ENCODE results near the gene DDX42. TPM values are rescaled to one million over a fixed set of nuclear protein-coding genes. Genes with fewer than 3 reads are reported as not detected.

Gene DDX42
- total RNA-seq, 2 experiments from 2014 or later = 112 to 117 TPM

DNA sequence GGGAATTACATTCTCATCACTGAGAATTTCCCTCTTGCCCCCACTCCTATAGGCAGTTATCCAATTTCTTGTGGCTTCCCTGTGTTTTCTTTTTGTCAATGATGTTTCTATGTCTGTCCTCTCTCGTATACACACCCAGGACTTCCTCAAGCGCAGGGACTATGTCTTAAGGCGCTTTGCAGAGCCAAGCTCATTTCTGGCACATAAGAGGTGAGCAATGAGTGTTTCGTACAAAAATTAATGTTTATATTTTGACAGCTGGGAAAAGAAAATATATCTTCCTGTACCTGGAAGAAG is 947 bp downstream of the DDX42 start:
- Histone ChIP-seq H3K27me3 (ENCODE audit: control insufficient read depth in 1 of 2, insufficient read depth in 2 of 2, low read length in 2 of 2) (no peaks in the 10 kb centered on the region), H3K4me3 (ENCODE audit: low read length) (peak overlapping the region; percentile 67), H3K27ac (ENCODE audit: low read depth in 1 of 2, low read length in 2 of 2) (peak overlapping the region; percentile 6 to 94), H3K4me1 (ENCODE audit: insufficient read depth, low read length) (peaks cover 65% of the 10 kb centered on the region), H3K9me3 (ENCODE audit: control insufficient read depth in 1 of 2, insufficient read depth in 1 of 2, low read length in 2 of 2) (no peaks in the 10 kb centered on the region), H3K36me3 (ENCODE audit: insufficient read depth, low read length) (peaks cover 32% of the 10 kb centered on the region)
- no peak for TF ChIP-seq CTCF (IDR thresholded peaks at IDR 0.05)
- ATAC-seq (ENCODE audit: poor library complexity) (no peak), DNase-seq (peak in 3 of 14 experiments; percentile 21 to 31 (median 31))
- H3K36me3 Mint-ChIP-seq (ENCODE audit: low read depth) = peaks cover 49% of the 10 kb centered on the region
- ChIA-PET POLR2A (interaction anchor here (0.8 to 6.2 kb wide), 10 partner anchors 9 to 732 kb away, joined by 3 to 276 read pairs (median 32); partner anchors contain the start of genes CEP95, DDX5, FTSJ3 and LIMD2), CTCF (interaction anchor here (0.8 to 3.3 kb wide), 5 partner anchors 28 to 77 kb away, joined by 3 to 11 read pairs (median 4); no protein-coding TSS in a partner anchor)
- H3K9me3 Mint-ChIP-seq = no peaks in the 10 kb centered on the region
- H3K4me1 Mint-ChIP-seq (ENCODE audit: low read depth) = peaks cover 83% of the 10 kb centered on the region
- peak overlapping the region; percentile 97 for H3K27ac Mint-ChIP-seq
- H3K27me3 Mint-ChIP-seq = no peaks in the 10 kb centered on the region
- intact Hi-C loops (cut with DNase I, micrococcal nuclease) = loop anchor here (5.0 to 10.0 kb wide), 4 partner anchors 153 to 720 kb away; partner anchors contain the start of genes DCAF7 (in 1 of the 2), ICAM2 (in 1 of the 2), MAP3K3 (in 1 of the 2) and POLG2 (in 1 of the 2)
- peak overlapping the region; percentile 99 for H3K4me3 Mint-ChIP-seq

DNA sequence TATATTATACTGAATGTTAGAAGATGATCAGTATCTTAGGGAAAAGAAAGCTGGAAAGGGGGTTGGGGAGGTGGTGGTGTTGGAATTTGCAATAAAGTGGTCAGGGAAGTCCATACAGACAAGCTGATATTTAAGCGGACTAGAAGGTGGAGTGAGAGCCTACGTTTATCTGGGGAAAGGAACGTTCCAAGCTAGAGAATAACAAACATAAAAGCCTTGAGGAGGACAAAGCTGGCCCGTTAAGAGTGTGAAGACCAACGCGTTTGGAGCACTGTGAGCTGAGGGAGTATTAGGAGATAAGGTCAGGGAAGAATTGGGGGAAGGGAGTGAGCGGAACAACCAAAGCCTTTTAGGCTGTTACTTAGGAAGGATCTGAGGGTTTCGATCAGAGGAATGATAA is 1.4 kb downstream of the DDX42 start:
- H3K4me3 Mint-ChIP-seq = peak overlapping the region; percentile 99
- ATAC-seq (ENCODE audit: poor library complexity) (no peak), DNase-seq (no peak)
- no peaks in the 10 kb centered on the region for H3K9me3 Mint-ChIP-seq
- no peaks in the 10 kb centered on the region for H3K27me3 ChIP-seq (ENCODE audit: control insufficient read depth in 1 of 2, insufficient read depth in 2 of 2, low read length in 2 of 2)
- no peak for TF ChIP-seq CTCF (IDR thresholded peaks at IDR 0.05)
- H3K36me3 Mint-ChIP-seq (ENCODE audit: low read depth) = peaks cover 49% of the 10 kb centered on the region
- H3K36me3 ChIP-seq (ENCODE audit: insufficient read depth, low read length) = peaks cover 32% of the 10 kb centered on the region
- H3K4me1 ChIP-seq (ENCODE audit: insufficient read depth, low read length) = peaks cover 60% of the 10 kb centered on the region
- H3K4me3 ChIP-seq (ENCODE audit: low read length) = peak overlapping the region; percentile 67
- peak overlapping the region; percentile 97 for H3K27ac Mint-ChIP-seq
- H3K27ac ChIP-seq (ENCODE audit: low read depth in 1 of 2, low read length in 2 of 2) = peak overlapping the region in 1 of 2 donors; percentile 6
- intact Hi-C loops (cut with DNase I, micrococcal nuclease) = loop anchor here in 1 of 2 experiments (10.0 kb wide), 2 partner anchors 249 to 719 kb away; partner anchors contain the start of genes ICAM2 and POLG2
- CTCF ChIA-PET = interaction anchor here (1.3 to 3.3 kb wide), 4 partner anchors 28 to 77 kb away, joined by 3 to 11 read pairs (median 6); no protein-coding TSS in a partner anchor
- no peaks in the 10 kb centered on the region for H3K9me3 ChIP-seq (ENCODE audit: control insufficient read depth in 1 of 2, insufficient read depth in 1 of 2, low read length in 2 of 2)
- POLR2A ChIA-PET = interaction anchor here (0.8 to 6.2 kb wide), 8 partner anchors 8 to 731 kb away, joined by 3 to 276 read pairs (median 43); partner anchors contain the start of genes CEP95, DDX5, FTSJ3 and LIMD2
- H3K27me3 Mint-ChIP-seq = no peaks in the 10 kb centered on the region
- H3K4me1 Mint-ChIP-seq (ENCODE audit: low read depth) = peaks cover 83% of the 10 kb centered on the region

- Histone ChIP-seq H3K4me3 (ENCODE audit: low read length) (no peak overlapping the region), H3K27me3 (ENCODE audit: control insufficient read depth in 1 of 2, insufficient read depth in 2 of 2, low read length in 2 of 2) (no peaks in the 10 kb centered on the region), H3K36me3 (ENCODE audit: insufficient read depth, low read length) (peaks cover 46% of the 10 kb centered on the region), H3K9me3 (ENCODE audit: control insufficient read depth in 1 of 2, insufficient read depth in 1 of 2, low read length in 2 of 2) (no peaks in the 10 kb centered on the region), H3K27ac (ENCODE audit: low read depth in 1 of 2, low read length in 2 of 2) (no peak overlapping the region), H3K4me1 (ENCODE audit: insufficient read depth, low read length) (peaks cover 37% of the 10 kb centered on the region)
- Mint-ChIP-seq H3K4me1 (ENCODE audit: low read depth) (peaks cover 74% of the 10 kb centered on the region), H3K9me3 (no peaks in the 10 kb centered on the region), H3K4me3 (no peak overlapping the region), H3K27ac (peak overlapping the region; percentile 14), H3K27me3 (no peaks in the 10 kb centered on the region), H3K36me3 (ENCODE audit: low read depth) (peaks cover 57% of the 10 kb centered on the region)
- DNase-seq (no peak), ATAC-seq (ENCODE audit: poor library complexity) (no peak)
- intact Hi-C loops (cut with DNase I, micrococcal nuclease) = no loop called here
- POLR2A ChIA-PET = no interaction called here
- CTCF ChIA-PET = no interaction called here
- no peak for TF ChIP-seq CTCF (IDR thresholded peaks at IDR 0.05)
These were observed 6.5 kb downstream of the DDX42 start for GRCh38 chr17:63780507-63780906.

Measured in CD4-positive, alpha-beta T cell (primary cell).